Loucy (cell line): ENCODE measurements around the gene TSPAN4.

Source experiments
- CTCF ChIP-seq: fragments of 200-600 bp; sonication (generic); conservative IDR thresholded peaks from 2 replicates; pipeline ENCODE4 v1.5.1; 2014; ENCODE audit warnings: mild to moderate bottlenecking, antibody characterized with exemption, low read length
- EZH2phosphoT487 ChIP-seq: fragments of 200-600 bp; IDR thresholded peaks from 2 replicates; pipeline ENCODE4 v1.6.1; 2018; ENCODE audit warnings: antibody characterized with exemption, mild to moderate bottlenecking, moderate library complexity, borderline replicate concordance

GRCh38 chr11:823441-824291, 19.0 kb upstream of the TSPAN4 start:
- no peak for TF ChIP-seq CTCF
- TF ChIP-seq EZH2phosphoT487: no peak
